Thyroid gland (tissue), 4 donors: ENCODE results near the gene EIF2S1.

Source experiments
- CTCF ChIP-seq, 6 experiments: fragments of 200-600 bp in 3 of 6; fragments of 450-650 bp in 3 of 6; sonication (generic) in 3 of 6; IDR thresholded peaks; one replicate each; pipeline ENCODE4 v1.5.1; 2016 to 2019; ENCODE audit warnings: antibody characterized with exemption in 6 of 6, mild to moderate bottlenecking in 2 of 6, inconsistent platforms in 1 of 6, moderate library complexity in 1 of 6
- POLR2A ChIP-seq, 2 donors: fragments of 450-650 bp; IDR thresholded peaks; one replicate each; pipeline ENCODE4 v1.6.1; 2017; ENCODE audit warnings: antibody characterized with exemption in 2 of 2, mild to moderate bottlenecking in 2 of 2, moderate library complexity in 1 of 2

GRCh38 chr14:67420102-67420739 is 60.1 kb downstream of the EIF2S1 start:
- TF ChIP-seq CTCF (IDR thresholded peaks at IDR 0.05) (peak in 2 of 6 experiments; percentile 16 to 19), POLR2A (IDR thresholded peaks at IDR 0.05) (no peak)
